ENCODE measurements around the gene ISL2.
"Not testable (repeated sequence)": the region's sequence is repeated elsewhere in the genome, so short reads cannot be mapped to it uniquely, and the experiment has no call there.

DNA sequence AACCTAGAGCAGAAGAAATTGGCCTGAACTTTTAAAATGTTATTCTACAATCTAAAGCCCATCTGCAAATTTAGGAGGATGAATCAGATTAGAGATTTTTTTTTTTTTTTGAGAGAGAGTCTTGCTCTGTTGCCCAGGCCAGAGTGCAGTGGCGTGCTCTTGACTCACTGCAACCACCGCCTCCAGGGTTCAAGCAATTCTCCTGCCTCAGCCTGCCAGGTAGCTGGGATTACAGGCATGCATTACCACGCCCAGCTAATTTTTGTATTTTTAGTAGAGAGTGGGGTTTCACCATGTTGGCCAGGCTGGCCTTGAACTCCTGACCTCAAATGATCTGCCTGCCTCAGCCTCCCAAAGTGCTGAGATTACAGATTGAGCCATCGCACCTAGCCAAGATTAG lies 38.6 kb upstream of the ISL2 start:
- not testable (repeated sequence) for TF ChIP-seq ZNF565 (CRISPR knock-in tag; conservative IDR thresholded peaks at IDR 0.05; ENCODE audit: low read depth); ZNF70 (CRISPR knock-in tag; IDR thresholded peaks at IDR 0.05)
- TF ChIP-seq, protein P1, sequence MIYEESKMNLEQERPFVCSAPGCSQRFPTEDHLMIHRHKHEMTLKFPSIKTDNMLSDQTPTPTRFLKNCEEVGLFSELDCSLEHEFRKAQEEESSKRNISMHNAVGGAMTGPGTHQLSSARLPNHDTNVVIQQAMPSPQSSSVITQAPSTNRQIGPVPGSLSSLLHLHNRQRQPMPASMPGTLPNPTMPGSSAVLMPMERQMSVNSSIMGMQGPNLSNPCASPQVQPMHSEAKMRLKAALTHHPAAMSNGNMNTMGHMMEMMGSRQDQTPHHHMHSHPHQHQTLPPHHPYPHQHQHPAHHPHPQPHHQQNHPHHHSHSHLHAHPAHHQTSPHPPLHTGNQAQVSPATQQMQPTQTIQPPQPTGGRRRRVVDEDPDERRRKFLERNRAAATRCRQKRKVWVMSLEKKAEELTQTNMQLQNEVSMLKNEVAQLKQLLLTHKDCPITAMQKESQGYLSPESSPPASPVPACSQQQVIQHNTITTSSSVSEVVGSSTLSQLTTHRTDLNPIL (CRISPR knock-in tag; IDR thresholded peaks at IDR 0.05; ENCODE audit: low read depth): not testable (repeated sequence)
